Transverse colon (tissue), 4 donors: ENCODE results near the gene AMOTL2. TPM values are rescaled to one million over a fixed set of nuclear protein-coding genes. Genes with fewer than 3 reads are reported as not detected.

Experiments
- DNase-seq: peaks from one replicate; pipeline ENCODE4 v3.0.0-alpha.2; 2019
- H3K27ac ChIP-seq, 4 donors: fragments of 200-600 bp; sonication (generic); 2 replicates each; pipeline ENCODE4 v1.5.1; 2016 to 2018; ENCODE audit warnings: inconsistent platforms in 4 of 4
- H3K27me3 ChIP-seq: fragments of 200-600 bp; sonication (generic); 2 replicates; pipeline ENCODE4 v1.5.1; 2017; ENCODE audit warnings: inconsistent platforms
- H3K36me3 ChIP-seq, 4 donors: fragments of 200-600 bp; sonication (generic); 2 replicates each; pipeline ENCODE4 v1.5.1; 2017 to 2019; ENCODE audit warnings: inconsistent platforms in 4 of 4
- H3K4me1 ChIP-seq, 4 donors: fragments of 200-600 bp; sonication (generic); 2 replicates each; pipeline ENCODE4 v1.5.1; 2017 to 2020; ENCODE audit warnings: inconsistent platforms in 4 of 4
- H3K4me3 ChIP-seq, 4 donors: fragments of 200-600 bp; sonication (generic); 1 replicate in 1 of 4; 2 replicates in 3 of 4; pipeline versions ENCODE4 v1.5.1 to v1.6.1; 2017 to 2019; ENCODE audit warnings: inconsistent platforms in 4 of 4
- H3K9me3 ChIP-seq, 2 donors: fragments of 200-600 bp; sonication (generic); 2 replicates each; pipeline ENCODE4 v1.5.1; 2017 to 2019; ENCODE audit warnings: inconsistent platforms in 2 of 2
- EP300 ChIP-seq: sonication (generic); formaldehyde crosslinking; IDR thresholded peaks from one replicate; pipeline ENCODE4 v1.6.1; 2017; ENCODE audit warnings: antibody characterized with exemption, low read depth
- POLR2A ChIP-seq: fragments of 450-650 bp; IDR thresholded peaks from one replicate; pipeline ENCODE4 v1.6.1; 2016; ENCODE audit warnings: antibody characterized with exemption, mild to moderate bottlenecking, moderate library complexity
- POLR2AphosphoS5 ChIP-seq, 3 donors: sonication (generic); formaldehyde crosslinking; IDR thresholded peaks; one replicate each; pipeline ENCODE4 v1.6.1; 2016; ENCODE audit warnings: antibody characterized with exemption in 3 of 3
- WGBS, 2 donors: methylation state at CpG; one replicate each; pipeline ENCODE4 v1.1.5; 2018; ENCODE audit warnings: low coverage in 1 of 2; 5-methylcytosine and 5-hydroxymethylcytosine counted together
- in situ Hi-C, 4 donors: fragments of 200-750 bp; cut with MboI; loops; one replicate each; pipeline versions ENCODE4 v1.15.0 to v1.15.1; 2017; ENCODE audit warnings: low sequenced_read_pairs in 3 of 4, low pct_ligation_motif_present in 1 of 4, low pct_unique_long_range_greater_than_20kb in 1 of 4
- intact Hi-C: fragments of 100-400 bp; cut with DNase I; formaldehyde crosslinking; loops from one replicate; pipeline ENCODE4 v1.15.1; 2023; ENCODE audit warnings: low total_unique reads
- total RNA-seq, 4 donors: library from RNA; depleted of rRNA; stranded (reverse); fragments of >200 nt; gene quantifications; one replicate each; pipeline ENCODE4 v1.1.0, GENCODE V29; 2016
- TF ChIP-seq, protein P1 (sequence below), 5 experiments: fragments of 200-600 bp in 3 of 5; fragments of 450-650 bp in 2 of 5; sonication (generic) in 3 of 5; IDR thresholded peaks; 1 replicate in 2 of 5; 2 replicates in 3 of 5; pipeline ENCODE4 v1.5.1; 2016 to 2017; ENCODE audit warnings: antibody characterized with exemption in 5 of 5, inconsistent platforms in 3 of 5, mild to moderate bottlenecking in 2 of 5, moderate library complexity in 1 of 5

AMOTL2 gene
- total RNA-seq, 4 donors from 2014 or later: 14.5 to 50.9 (median 23.8) TPM

DNA sequence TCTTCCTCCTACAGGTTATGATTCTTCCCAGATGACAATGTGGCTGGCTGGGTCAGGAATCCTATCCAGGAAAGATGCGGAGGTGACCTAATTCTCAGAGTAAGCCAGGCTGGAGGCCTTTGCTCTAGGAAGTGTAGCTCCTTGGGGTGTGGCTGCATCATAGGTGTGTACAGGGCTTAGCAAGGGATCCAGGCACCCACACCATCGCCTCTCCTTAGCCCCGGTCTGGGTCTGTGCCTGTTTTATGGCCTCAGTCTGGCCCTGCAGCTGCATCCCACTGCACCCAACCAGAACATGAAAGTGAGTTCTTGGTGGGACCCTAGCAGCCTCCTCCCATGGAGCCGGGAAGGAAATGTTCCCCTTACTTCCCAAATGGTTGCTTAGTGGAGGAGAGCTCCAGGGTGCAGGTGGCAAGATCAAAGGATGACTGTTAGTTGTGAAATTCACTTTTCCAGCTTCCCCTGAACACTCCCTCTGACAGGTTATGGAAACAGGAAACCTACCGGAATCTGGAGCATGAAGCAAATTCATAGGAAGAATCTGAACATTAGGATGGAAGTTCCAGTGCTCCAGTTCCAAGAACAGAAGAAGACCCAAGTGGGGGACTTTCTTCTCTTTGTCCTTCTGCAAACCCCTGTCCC is 2.7 kb upstream of the AMOTL2 start:
- H3K4me3 ChIP-seq: no peak overlapping the region
- TF ChIP-seq, protein P1, sequence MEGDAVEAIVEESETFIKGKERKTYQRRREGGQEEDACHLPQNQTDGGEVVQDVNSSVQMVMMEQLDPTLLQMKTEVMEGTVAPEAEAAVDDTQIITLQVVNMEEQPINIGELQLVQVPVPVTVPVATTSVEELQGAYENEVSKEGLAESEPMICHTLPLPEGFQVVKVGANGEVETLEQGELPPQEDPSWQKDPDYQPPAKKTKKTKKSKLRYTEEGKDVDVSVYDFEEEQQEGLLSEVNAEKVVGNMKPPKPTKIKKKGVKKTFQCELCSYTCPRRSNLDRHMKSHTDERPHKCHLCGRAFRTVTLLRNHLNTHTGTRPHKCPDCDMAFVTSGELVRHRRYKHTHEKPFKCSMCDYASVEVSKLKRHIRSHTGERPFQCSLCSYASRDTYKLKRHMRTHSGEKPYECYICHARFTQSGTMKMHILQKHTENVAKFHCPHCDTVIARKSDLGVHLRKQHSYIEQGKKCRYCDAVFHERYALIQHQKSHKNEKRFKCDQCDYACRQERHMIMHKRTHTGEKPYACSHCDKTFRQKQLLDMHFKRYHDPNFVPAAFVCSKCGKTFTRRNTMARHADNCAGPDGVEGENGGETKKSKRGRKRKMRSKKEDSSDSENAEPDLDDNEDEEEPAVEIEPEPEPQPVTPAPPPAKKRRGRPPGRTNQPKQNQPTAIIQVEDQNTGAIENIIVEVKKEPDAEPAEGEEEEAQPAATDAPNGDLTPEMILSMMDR (IDR thresholded peaks at IDR 0.05): no peak
- no peak for TF ChIP-seq EP300
- no peak for TF ChIP-seq POLR2AphosphoS5 (IDR thresholded peaks at IDR 0.05)
- TF ChIP-seq POLR2A: no peak
- intact Hi-C loops: loop anchor here (10.0 kb wide), 1 partner anchor 98 kb away; no protein-coding TSS in a partner anchor
- peak; percentile 48 for DNase-seq
- WGBS, 2 donors: 46 to 50% methylated on average over 2 to 5 of the region's 5 CpGs
- no peaks in the 10 kb centered on the region for H3K36me3 ChIP-seq
- in situ Hi-C loops: loop anchor here in 2 of 4 donors (5.0 to 10.0 kb wide), 3 partner anchors 65 to 98 kb away; no protein-coding TSS in a partner anchor
- H3K27me3 ChIP-seq: peaks cover 2% of the 10 kb centered on the region
- H3K27ac ChIP-seq: no peak overlapping the region
- no peaks in the 10 kb centered on the region for H3K9me3 ChIP-seq
- peaks cover 17 to 41% (median 30%) of the 10 kb centered on the region in 4 donors for H3K4me1 ChIP-seq

DNA sequence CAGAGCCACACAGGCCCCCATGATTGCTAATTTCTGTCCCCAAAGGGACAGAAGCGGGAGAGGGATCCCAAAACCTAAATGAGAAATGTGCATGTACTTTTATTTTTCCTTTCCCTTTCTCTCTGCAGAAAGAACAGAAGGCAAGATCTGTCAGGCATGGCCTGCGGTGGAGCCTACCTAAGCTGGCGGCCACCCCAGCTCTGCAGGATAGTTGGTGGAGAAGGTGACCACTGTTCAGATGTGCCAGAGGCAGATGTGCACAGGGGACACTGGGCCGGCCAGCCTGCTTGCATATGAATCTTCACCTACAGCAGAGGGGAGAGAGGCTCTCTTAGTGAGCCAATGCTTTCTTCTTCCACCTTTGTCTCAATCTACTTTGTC is 2.1 kb upstream of the AMOTL2 start:
- Histone ChIP-seq H3K4me1 (peaks cover 21 to 42% (median 32%) of the 10 kb centered on the region in 4 donors), H3K9me3 (no peaks in the 10 kb centered on the region), H3K36me3 (no peaks in the 10 kb centered on the region), H3K4me3 (no peak overlapping the region), H3K27me3 (peaks cover 2% of the 10 kb centered on the region), H3K27ac (no peak overlapping the region)
- TF ChIP-seq POLR2A (no peak), POLR2AphosphoS5 (IDR thresholded peaks at IDR 0.05) (no peak)
- WGBS, 2 donors: 87 to 96% methylated on average over 3 to 4 of the region's 4 CpGs
- no peak for DNase-seq
- in situ Hi-C loops: loop anchor here in 2 of 4 donors (5.0 to 10.0 kb wide), 3 partner anchors 64 to 98 kb away; no protein-coding TSS in a partner anchor
- intact Hi-C loops: loop anchor here (10.0 kb wide), 1 partner anchor 98 kb away; no protein-coding TSS in a partner anchor

- TF ChIP-seq, protein P1 (IDR thresholded peaks at IDR 0.05): no peak
- TF ChIP-seq POLR2AphosphoS5 (IDR thresholded peaks at IDR 0.05) (no peak), POLR2A (no peak), EP300 (no peak)
- 55 to 73% methylated on average over 6 to 8 of the region's 8 CpGs for WGBS, 2 donors
- in situ Hi-C loops (loop anchor here in 2 of 4 donors (5.0 to 10.0 kb wide), 3 partner anchors 63 to 99 kb away; no protein-coding TSS in a partner anchor), intact Hi-C loops (loop anchor here (10.0 kb wide), 1 partner anchor 99 kb away; no protein-coding TSS in a partner anchor)
- DNase-seq: no peak
- Histone ChIP-seq H3K9me3 (no peaks in the 10 kb centered on the region), H3K4me3 (no peak overlapping the region), H3K27ac (peak overlapping the region; percentile 96 to 99 (median 98)), H3K4me1 (peaks cover 25 to 47% (median 36%) of the 10 kb centered on the region in 4 donors), H3K36me3 (no peaks in the 10 kb centered on the region), H3K27me3 (peaks cover 2% of the 10 kb centered on the region)
These were observed 1.5 kb upstream of the AMOTL2 start for GRCh38 chr3:134375582-134376384.

GRCh38 chr3:134374791-134375581 is 739 bp upstream of the AMOTL2 start:
- TF ChIP-seq, protein P1 (IDR thresholded peaks at IDR 0.05): no peak
- peak in 1 of 3 donors; percentile 17 for TF ChIP-seq POLR2AphosphoS5 (IDR thresholded peaks at IDR 0.05)
- in situ Hi-C loops: loop anchor here in 2 of 4 donors (5.0 to 10.0 kb wide), 3 partner anchors 63 to 100 kb away; no protein-coding TSS in a partner anchor

More at GRCh38 chr3:134374791-134375581, 739 bp upstream of the AMOTL2 start:
- peaks cover 0 to 4% (median 0%) of the 10 kb centered on the region in 4 donors for H3K36me3 ChIP-seq
- H3K9me3 ChIP-seq: no peaks in the 10 kb centered on the region
- peaks cover 30 to 55% (median 44%) of the 10 kb centered on the region in 4 donors for H3K4me1 ChIP-seq
- 15 to 60% methylated on average over 1 to 30 of the region's 30 CpGs for WGBS, 2 donors
- peaks cover 2% of the 10 kb centered on the region for H3K27me3 ChIP-seq
- H3K27ac ChIP-seq: peak overlapping the region; percentile 96 to 99 (median 98)
- peak overlapping the region; percentile 45 to 70 (median 64) for H3K4me3 ChIP-seq
- peak; percentile 67 for DNase-seq
- intact Hi-C loops: loop anchor here (5.0 to 10.0 kb wide), 2 partner anchors 63 to 100 kb away; no protein-coding TSS in a partner anchor
